GM12865 (cell line): ENCODE data around the gene JARID2.

Source experiments
- DNase-seq: peaks from one replicate; pipeline ENCODE4 v3.0.0; 2010; ENCODE audit warnings: low read depth
- H3K4me3 ChIP-seq: 2 replicates; pipeline ENCODE4 v1.5.1; 2011; ENCODE audit warnings: mild to moderate bottlenecking, low read depth, low read length, control low read depth
- TF ChIP-seq, protein P1 (sequence below): IDR thresholded peaks from 2 replicates; pipeline ENCODE4 v1.5.1; 2011; ENCODE audit warnings: low read length, control low read depth, low read depth, inconsistent platforms; ENCODE audit not compliant: insufficient read depth; ENCODE audit errors: missing control alignments

Gene JARID2

DNA sequence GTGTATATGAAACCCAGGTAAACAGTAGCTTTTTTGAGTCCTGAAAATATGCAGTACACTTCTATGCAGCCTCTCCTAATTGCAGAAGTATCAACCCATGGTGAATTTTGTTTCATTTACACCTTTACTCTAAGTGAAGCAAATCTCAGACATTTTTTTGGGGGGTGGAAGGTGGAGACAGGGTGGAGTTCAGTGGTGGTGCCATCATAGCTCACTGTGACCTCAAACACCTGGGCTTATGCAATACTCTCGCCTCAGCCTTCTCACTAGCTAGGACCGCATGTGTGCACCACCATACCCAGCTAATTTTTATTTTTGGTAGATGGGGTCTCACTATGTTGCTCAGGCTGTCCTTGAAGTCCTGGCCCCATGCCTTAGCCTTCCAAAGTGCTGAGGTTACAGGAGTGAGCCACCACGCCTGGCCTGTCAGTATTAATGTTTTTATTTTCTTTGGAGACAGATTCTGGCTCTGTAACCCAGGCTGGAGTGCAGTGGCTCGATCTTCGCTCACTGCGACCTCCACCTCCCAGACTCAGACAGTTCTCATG, 80.3 kb downstream of the JARID2 start:
- TF ChIP-seq, protein P1, sequence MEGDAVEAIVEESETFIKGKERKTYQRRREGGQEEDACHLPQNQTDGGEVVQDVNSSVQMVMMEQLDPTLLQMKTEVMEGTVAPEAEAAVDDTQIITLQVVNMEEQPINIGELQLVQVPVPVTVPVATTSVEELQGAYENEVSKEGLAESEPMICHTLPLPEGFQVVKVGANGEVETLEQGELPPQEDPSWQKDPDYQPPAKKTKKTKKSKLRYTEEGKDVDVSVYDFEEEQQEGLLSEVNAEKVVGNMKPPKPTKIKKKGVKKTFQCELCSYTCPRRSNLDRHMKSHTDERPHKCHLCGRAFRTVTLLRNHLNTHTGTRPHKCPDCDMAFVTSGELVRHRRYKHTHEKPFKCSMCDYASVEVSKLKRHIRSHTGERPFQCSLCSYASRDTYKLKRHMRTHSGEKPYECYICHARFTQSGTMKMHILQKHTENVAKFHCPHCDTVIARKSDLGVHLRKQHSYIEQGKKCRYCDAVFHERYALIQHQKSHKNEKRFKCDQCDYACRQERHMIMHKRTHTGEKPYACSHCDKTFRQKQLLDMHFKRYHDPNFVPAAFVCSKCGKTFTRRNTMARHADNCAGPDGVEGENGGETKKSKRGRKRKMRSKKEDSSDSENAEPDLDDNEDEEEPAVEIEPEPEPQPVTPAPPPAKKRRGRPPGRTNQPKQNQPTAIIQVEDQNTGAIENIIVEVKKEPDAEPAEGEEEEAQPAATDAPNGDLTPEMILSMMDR = no peak
- H3K4me3 ChIP-seq = no peak overlapping the region
- peak; percentile 61 for DNase-seq

DNA sequence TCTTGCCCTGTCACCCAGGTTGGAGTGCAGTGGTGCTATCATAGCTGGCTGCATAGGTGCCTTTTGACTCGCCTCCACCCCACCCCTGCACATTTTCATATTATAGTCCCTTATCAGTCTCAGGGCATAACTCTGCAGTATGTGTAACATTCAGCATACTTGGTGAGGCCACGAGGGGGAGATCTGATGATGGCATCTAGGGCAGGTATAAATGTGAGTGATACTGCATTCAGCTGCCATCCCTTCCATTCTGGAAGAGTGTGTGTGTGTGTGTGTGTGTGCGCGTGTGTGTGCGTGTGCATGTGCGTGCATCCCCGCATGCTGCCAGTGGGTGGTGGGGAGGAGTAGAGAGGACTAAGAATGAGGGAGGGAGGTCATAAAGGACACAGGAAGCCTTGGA, 81.4 kb downstream of the JARID2 start:
- DNase-seq = peak; percentile 79
- peak overlapping the region; percentile 9; the same call in 1 of the 2 replicates for H3K4me3 ChIP-seq
- TF ChIP-seq, protein P1 = peak; percentile 58

DNA sequence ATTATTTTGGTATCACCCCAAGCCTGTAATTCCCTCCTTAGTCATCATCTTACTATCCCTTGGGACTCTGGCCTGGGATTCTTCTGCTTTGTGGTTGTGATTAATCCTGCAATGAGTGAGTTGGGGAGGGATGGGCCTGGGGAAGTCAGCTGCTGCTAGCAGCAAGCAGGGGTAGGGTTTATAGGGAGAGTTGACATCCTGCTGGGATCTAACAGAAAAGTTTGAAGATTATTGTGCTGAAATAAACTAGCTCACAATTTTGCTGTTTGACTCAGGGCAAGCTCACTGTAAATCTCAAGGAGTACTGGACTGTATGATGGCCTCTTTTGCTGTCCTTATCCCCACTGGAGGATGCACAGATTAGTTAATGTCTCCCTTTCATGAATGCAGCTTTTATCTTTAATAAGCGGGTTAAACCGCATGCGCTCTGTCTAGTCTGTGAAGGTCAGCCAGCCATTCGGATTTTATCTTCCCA, 83.4 kb downstream of the JARID2 start:
- TF ChIP-seq, protein P1 = no peak
- DNase-seq = no peak
- H3K4me3 ChIP-seq = no peak overlapping the region

DNA sequence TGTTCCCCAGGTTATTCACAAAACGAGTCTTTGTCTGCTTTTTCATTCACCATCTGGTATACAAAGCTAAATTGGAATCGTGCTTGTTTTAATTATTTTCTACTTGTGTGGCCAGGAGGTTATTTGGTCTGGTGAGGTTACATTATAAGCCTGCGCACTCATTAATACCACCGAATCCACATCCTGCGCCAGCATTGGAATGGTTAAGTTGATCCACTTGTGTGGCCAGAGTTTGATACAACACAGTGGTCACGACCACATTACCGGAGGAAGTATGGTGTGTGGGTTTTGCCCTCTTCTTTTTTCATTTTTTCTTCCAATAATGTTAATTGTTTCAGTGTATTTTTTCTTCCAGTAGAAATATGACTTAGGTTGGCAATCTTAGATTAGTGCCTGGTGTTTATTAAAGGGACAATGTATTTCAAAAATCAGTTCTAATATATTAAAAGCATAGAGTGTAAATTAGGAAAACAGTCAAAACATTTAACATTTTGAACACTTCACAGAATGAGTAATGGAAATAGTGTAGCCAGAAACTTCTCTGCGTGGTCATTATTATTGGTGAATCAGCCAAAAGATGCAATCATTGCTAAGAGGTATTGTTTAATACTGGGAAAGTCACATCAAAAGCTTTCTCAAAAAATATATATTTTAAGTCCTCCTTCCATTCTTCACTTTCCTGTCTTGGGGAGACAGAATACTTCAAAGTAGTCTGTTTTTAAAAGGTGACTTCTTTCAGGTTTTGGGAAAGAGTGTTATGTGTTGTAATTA, 84.5 kb downstream of the JARID2 start:
- peak; percentile 58 for DNase-seq
- no peak overlapping the region for H3K4me3 ChIP-seq
- TF ChIP-seq, protein P1 = no peak

DNA sequence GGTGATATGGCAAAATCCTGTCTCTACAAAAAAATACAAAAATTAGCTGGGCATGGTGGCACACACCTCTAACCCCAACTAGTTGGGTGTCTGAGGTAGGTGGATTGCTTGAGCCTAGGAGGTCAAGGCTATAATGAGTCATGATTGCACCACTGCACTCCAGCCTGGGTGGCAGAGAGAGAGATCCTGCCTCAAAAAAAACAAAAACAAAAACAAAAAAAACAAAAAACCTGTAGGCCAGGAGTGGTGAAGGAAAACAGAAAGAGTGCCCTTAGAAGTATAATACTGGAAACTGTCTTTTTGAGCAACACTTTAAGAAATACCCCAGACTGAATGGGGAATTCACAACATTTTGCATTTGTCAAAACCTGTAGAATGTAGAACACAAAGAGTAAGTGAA, 85.3 kb downstream of the JARID2 start:
- DNase-seq = peak; percentile 38
- H3K4me3 ChIP-seq = peak overlapping the region; percentile 47

DNA sequence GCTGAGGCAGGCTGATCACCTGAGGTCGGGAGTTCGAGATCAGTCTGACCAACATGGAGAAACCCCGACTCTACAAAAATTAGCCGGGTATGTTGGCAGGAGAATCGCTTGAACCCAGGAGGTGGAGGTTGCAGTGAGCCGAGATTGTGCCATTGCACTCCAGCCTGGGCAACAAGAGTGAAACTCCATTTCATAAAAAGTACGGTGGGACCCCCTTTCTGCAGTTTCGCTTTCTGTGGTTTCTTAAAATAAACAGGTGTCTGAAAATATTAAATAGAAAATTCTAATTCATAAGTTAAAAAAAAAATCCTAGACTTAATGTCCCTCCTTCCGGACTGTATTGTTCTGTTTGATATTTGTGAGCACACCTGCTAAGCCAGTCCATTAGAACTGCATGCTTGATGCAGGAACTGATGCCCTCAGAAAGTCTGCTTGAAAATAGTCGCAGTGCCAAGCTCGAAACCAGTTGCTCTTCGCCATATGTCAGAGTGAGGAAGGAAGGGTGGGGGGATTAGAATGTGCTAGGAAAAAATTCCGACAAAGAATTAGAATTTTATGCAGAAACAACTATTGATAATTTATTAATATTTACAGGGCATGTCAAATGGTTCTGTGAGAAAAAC, 85.9 kb downstream of the JARID2 start:
- peak; percentile 45 for DNase-seq
- TF ChIP-seq, protein P1 = no peak
- peak overlapping the region; percentile 47 for H3K4me3 ChIP-seq

More for the DNA sequence above, 85.3 kb downstream of the JARID2 start:
- TF ChIP-seq, protein P1 = no peak
